NCI-H2029 (cell line): ENCODE measurements around the gene ALG3.

ENCODE experiments used
- DNase-seq: peaks from one replicate; lab custom pipeline; 2025; lab: John Stamatoyannopoulos, UW

ALG3 gene

GRCh38 chr3:184193991-184194539, 54.7 kb downstream of the ALG3 start:
- no peak for DNase-seq

DNA sequence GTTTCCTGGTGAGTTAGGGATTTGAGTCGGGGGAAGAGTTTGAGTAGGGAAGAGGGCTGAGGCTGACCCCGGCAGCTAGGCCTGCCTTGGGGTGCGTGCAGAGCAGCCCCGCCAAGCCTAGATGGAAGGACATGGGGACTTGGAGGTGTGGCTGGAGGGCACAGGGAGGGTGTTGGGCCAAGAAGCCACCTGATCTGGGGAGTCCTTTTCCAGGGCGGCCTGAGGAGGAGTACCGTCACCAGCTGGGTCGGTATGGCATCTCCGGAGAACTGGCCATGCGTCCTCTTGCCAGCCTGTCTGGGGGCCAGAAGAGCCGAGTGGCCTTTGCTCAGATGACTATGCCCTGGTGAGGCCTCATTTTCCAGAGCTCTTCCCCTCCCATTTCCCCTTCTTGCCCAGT, 55.9 kb downstream of the ALG3 start:
- DNase-seq: no peak
